Activated T-helper 2 cell treated with anti-CD3 and anti-CD28 coated beads, Interferon-gamma antibody, Interleukin-2, Interleukin-4, amounts not matched to agents 10 μg/mL and 5 μg/mL and 100 μg/mL, durations not matched to agents 14 hours and 24 hours and 36 hours (primary cell): Measurements from ENCODE around the gene ROBO3. TPM values are rescaled to one million over a fixed set of nuclear protein-coding genes. Genes with fewer than 3 reads are reported as not detected.

Experiments
- DNase-seq: peaks from one replicate; pipeline ENCODE4 v3.0.0; 2021; ENCODE audit warnings: low spot score
- H3K27ac Mint-ChIP-seq: one replicate; pipeline ENCODE4 v1.8.0; 2021; ENCODE audit warnings: mixed read lengths
- H3K27me3 Mint-ChIP-seq: one replicate; pipeline ENCODE4 v1.8.0; 2021; ENCODE audit warnings: low read depth, mixed read lengths
- H3K36me3 Mint-ChIP-seq: one replicate; pipeline ENCODE4 v1.8.0; 2021; ENCODE audit warnings: low read depth, mixed read lengths
- H3K4me1 Mint-ChIP-seq: one replicate; pipeline ENCODE4 v1.8.0; 2021; ENCODE audit warnings: low read depth, mixed read lengths
- H3K4me3 Mint-ChIP-seq: one replicate; pipeline ENCODE4 v1.8.0; 2021; ENCODE audit warnings: low read depth, mild to moderate bottlenecking, moderate library complexity, mixed read lengths
- H3K9me3 Mint-ChIP-seq: one replicate; pipeline ENCODE4 v1.8.0; 2021; ENCODE audit warnings: mixed read lengths
- intact Hi-C: fragments of 100-400 bp; cut with micrococcal nuclease; formaldehyde crosslinking; loops from one replicate; pipeline ENCODE4 v1.15.1; 2023
- total RNA-seq: library from RNA; stranded (reverse); gene quantifications from 2 replicates; pipeline ENCODE4 v1.2.3, GENCODE V29; 2022

Gene ROBO3
- total RNA-seq, 1 donor from 2014 or later: 10.6 TPM

GRCh38 chr11:124899383-124900145 lies 34.3 kb downstream of the ROBO3 start:
- Mint-ChIP-seq H3K4me1 (no peaks in the 10 kb centered on the region), H3K9me3 (no peaks in the 10 kb centered on the region), H3K27ac (no peak overlapping the region), H3K27me3 (peaks cover 30% of the 10 kb centered on the region), H3K36me3 (no peaks in the 10 kb centered on the region), H3K4me3 (no peak overlapping the region)
- DNase-seq: no peak
- intact Hi-C loops: no loop called here

DNA sequence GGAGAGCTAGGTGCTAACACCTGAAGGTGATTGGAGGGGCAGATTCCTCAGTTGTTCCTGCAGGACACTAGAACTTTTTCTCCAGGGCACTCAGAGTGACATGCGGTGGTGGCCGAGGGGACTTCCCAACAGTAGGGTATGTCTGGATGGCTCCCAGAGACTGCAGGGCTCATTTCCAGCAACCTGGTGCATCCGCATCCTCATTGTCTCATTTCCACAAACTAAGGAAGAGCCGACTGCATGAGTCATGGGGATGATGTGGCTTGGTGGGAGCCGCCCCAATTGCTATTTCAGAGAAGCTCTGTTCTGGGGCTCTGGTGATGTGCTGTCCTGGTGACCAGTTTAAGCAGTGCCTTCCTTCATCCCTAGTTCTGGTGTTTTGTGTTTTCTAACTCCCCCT lies 35.2 kb downstream of the ROBO3 start:
- no peak for DNase-seq
- intact Hi-C loops: no loop called here
- Mint-ChIP-seq H3K27ac (no peak overlapping the region), H3K27me3 (peaks cover 33% of the 10 kb centered on the region), H3K4me1 (no peaks in the 10 kb centered on the region), H3K9me3 (no peaks in the 10 kb centered on the region), H3K4me3 (no peak overlapping the region), H3K36me3 (no peaks in the 10 kb centered on the region)

- Mint-ChIP-seq H3K27ac (no peak overlapping the region), H3K4me1 (no peaks in the 10 kb centered on the region), H3K9me3 (no peaks in the 10 kb centered on the region), H3K27me3 (peaks cover 33% of the 10 kb centered on the region), H3K36me3 (no peaks in the 10 kb centered on the region), H3K4me3 (no peak overlapping the region)
- DNase-seq: no peak
- intact Hi-C loops: no loop called here
Observed at GRCh38 chr11:124902616-124903015, 37.4 kb downstream of the ROBO3 start.

DNA sequence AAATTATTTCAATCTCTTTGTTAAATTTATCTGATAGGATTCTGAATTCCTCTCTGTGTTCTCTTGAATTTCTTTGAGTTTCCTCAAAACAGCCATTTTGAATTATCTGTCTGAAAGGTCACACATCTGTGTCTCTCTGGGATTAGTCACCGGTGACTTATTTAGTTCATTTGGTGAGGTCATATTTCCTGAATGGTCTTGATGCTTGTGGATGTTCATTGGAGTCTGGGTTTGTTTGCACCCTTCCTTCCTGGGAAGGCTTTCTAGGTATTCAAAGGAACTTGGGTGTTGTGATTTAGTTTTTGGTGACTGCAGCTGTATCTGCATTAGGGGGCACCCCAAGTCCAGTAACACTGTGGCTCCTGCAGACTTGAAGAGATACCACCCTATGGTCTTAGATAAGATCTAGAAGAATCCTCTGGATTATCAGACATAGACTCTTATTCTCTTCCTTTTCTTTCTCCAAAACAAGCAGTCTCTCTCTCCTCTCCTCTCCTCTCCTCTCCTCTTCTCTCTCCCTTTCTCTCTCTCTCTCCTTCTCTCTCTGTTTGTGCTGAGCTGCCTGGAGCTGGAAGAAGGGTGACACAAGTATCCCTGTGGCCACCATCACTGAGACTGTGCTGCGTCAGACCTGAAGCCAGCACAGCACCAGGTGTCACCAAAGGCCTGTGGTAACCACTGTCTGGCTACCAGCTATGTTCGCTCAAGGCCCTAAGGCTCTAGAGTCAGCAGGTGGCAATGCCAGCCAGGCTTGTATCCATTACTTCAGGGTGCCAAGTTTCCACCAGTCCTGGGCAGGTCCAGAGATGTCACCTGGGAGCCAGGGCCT lies 50.5 kb downstream of the ROBO3 start:
- Mint-ChIP-seq H3K36me3 (no peaks in the 10 kb centered on the region), H3K27ac (no peak overlapping the region), H3K4me1 (no peaks in the 10 kb centered on the region), H3K27me3 (peaks cover 12% of the 10 kb centered on the region), H3K4me3 (no peak overlapping the region), H3K9me3 (peaks cover 15% of the 10 kb centered on the region)
- intact Hi-C loops: no loop called here
- DNase-seq: no peak

DNA sequence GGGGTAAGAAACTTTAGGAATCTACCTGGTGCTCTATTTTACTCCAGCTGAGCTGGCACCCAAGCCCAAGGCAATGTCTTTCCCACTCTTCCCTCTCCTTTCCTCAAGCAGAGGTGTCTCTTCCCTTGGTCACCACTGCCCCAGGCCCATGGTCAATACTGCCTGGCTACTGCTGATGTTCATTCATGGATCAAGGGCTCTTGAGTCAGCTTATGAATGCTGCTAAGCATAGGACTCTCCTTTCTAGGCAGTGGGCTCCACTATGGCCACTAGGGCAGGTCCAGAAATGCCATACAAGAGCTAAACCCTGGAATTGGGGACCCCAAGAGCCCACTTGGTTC lies 51.1 kb downstream of the ROBO3 start:
- Mint-ChIP-seq H3K4me3 (no peak overlapping the region), H3K27ac (no peak overlapping the region), H3K27me3 (peaks cover 12% of the 10 kb centered on the region), H3K9me3 (peaks cover 14% of the 10 kb centered on the region), H3K36me3 (no peaks in the 10 kb centered on the region), H3K4me1 (no peaks in the 10 kb centered on the region)
- no peak for DNase-seq
- intact Hi-C loops: no loop called here

GRCh38 chr11:124917115-124917637 lies 51.9 kb downstream of the ROBO3 start:
- Mint-ChIP-seq H3K27ac (no peak overlapping the region), H3K4me1 (no peaks in the 10 kb centered on the region), H3K27me3 (peaks cover 12% of the 10 kb centered on the region), H3K9me3 (peaks cover 7% of the 10 kb centered on the region), H3K36me3 (no peaks in the 10 kb centered on the region), H3K4me3 (no peak overlapping the region)
- intact Hi-C loops: no loop called here
- no peak for DNase-seq

DNA sequence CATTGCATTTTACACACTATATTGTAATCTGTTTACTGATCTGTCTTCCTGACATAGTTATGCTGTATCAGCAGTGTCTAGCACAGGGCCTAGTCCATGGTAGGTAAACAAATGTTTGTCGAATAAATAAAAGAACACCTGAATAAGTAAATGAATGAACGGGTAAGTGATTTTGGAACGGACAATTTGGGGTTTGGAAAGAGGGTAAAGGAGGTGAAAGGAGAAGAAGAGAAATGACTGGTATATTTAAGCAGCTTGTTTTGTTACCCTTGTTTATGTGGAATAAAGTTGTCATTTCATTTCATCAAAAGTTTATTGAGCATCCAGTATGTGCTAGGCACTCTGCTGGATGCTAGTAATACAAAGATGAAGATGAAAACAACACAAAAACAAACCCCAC lies 53.7 kb downstream of the ROBO3 start, which contains the start of gene HEPN1:
TSS of gene HEPN1 (plus strand) at position 301 of the 400 bp plus-strand sequence.
- DNase-seq: no peak
- intact Hi-C loops: no loop called here
- Mint-ChIP-seq H3K36me3 (no peaks in the 10 kb centered on the region), H3K27ac (no peak within 1 kb of the TSS), H3K4me3 (no peak within 1 kb of the TSS), H3K27me3 (peaks cover 12% of the 10 kb centered on the region), H3K4me1 (peaks cover 10% of the 10 kb centered on the region), H3K9me3 (no peaks in the 10 kb centered on the region)

- H3K27me3 Mint-ChIP-seq: peaks cover 8% of the 10 kb centered on the region
- no peaks in the 10 kb centered on the region for H3K36me3 Mint-ChIP-seq
- H3K27ac Mint-ChIP-seq: no peak overlapping the region
Observed at GRCh38 chr11:124919898-124920297, 54.7 kb downstream of the ROBO3 start.

DNA sequence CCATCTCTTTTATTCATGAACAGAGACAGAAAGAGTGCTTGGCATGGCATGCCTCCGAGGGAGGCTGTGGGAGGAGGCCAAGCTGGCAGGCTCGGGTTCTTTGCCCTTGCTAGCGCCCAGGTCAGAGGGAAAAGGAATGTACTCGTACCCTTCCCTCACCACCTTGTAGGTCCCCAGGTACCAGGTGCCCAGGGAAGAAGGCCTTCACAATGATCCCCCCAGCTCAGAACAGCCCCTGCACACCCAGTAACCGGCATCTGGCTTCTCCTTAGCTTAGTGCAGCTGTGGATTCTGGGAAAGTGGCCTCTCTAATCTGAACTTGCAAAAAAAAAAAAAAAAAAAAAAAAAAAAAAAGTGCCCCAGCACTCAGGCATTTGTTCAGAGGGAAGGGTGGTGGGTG lies 55.1 kb downstream of the ROBO3 start:
- Mint-ChIP-seq H3K27ac (no peak overlapping the region), H3K27me3 (peaks cover 7% of the 10 kb centered on the region), H3K36me3 (no peaks in the 10 kb centered on the region), H3K9me3 (no peaks in the 10 kb centered on the region), H3K4me1 (peaks cover 10% of the 10 kb centered on the region), H3K4me3 (no peak overlapping the region)
- no peak for DNase-seq
- intact Hi-C loops: no loop called here

More at GRCh38 chr11:124919898-124920297, 54.7 kb downstream of the ROBO3 start:
- Mint-ChIP-seq H3K4me1 (peaks cover 10% of the 10 kb centered on the region), H3K9me3 (no peaks in the 10 kb centered on the region), H3K4me3 (no peak overlapping the region)
- intact Hi-C loops: no loop called here
- no peak for DNase-seq

- H3K27me3 Mint-ChIP-seq: peaks cover 5% of the 10 kb centered on the region
- peak; percentile 63 for DNase-seq
- no peak overlapping the region for H3K27ac Mint-ChIP-seq
- intact Hi-C loops: no loop called here
- H3K9me3 Mint-ChIP-seq: no peaks in the 10 kb centered on the region
- no peaks in the 10 kb centered on the region for H3K36me3 Mint-ChIP-seq
- peaks cover 10% of the 10 kb centered on the region for H3K4me1 Mint-ChIP-seq
- H3K4me3 Mint-ChIP-seq: peak overlapping the region; percentile 47
Observed at GRCh38 chr11:124920870-124921609, 55.8 kb downstream of the ROBO3 start.

GRCh38 chr11:124922831-124923230 lies 57.6 kb downstream of the ROBO3 start:
- Mint-ChIP-seq H3K9me3 (no peaks in the 10 kb centered on the region), H3K4me3 (no peak overlapping the region), H3K27ac (no peak overlapping the region), H3K4me1 (peaks cover 10% of the 10 kb centered on the region), H3K36me3 (no peaks in the 10 kb centered on the region), H3K27me3 (peaks cover 4% of the 10 kb centered on the region)
- DNase-seq: no peak
- intact Hi-C loops: no loop called here

DNA sequence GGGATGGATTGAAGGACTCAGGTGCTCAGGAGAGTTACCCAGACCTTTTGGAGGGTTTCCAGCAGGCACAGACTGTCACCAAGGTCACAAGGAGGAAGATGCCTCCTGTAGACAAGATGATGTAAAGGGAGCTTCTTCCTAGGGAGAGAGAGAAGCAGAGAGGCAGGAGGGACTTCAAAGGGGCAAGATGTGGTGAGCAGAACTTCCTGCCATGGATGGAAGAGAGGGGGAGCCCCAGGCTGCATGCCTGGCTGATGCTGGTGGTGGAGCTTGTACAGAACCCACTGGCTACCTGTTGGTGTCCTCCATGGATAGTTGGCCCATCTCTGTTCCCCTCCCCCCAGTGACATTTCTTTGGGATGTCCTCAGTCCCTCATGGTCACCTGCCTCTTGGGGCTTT lies 58.1 kb downstream of the ROBO3 start:
- no peaks in the 10 kb centered on the region for H3K9me3 Mint-ChIP-seq
- peaks cover 2% of the 10 kb centered on the region for H3K27me3 Mint-ChIP-seq
- no peak overlapping the region for H3K27ac Mint-ChIP-seq
- no peak overlapping the region for H3K4me3 Mint-ChIP-seq
- H3K4me1 Mint-ChIP-seq: peaks cover 10% of the 10 kb centered on the region
- no peak for DNase-seq
- intact Hi-C loops: no loop called here
- no peaks in the 10 kb centered on the region for H3K36me3 Mint-ChIP-seq
